ENCODE measurements around the gene SEPTIN3. TPM values are rescaled to one million over a fixed set of nuclear protein-coding genes. Genes with fewer than 3 reads are reported as not detected.
A peak's percentile ranks its signal among the peaks of the same experiment; 100 is the strongest.

SEPTIN3 gene
- total RNA-seq, 1 experiment from 2014 or later: 1.5 TPM

DNA sequence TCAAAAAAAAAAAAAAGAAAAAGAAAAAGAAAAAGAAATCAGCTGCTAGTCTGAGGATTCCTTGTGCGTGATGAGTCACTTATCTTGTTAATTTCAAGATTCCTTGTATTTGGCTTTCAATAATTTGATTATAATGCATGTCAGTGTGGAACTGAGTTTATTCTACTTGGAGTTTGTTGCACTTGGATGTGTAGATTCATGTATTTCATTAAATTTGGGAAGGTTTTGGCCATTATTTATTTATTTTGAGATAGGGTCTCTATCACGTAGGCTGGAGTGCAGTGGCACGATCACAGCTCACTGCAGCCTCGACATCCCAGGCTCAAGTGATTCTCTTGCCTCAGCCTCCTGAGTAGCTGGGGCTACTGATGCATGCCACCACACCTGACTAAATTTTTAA lies 44.1 kb downstream of the SEPTIN3 start:
- Histone ChIP-seq H3K27me3 (ENCODE audit: insufficient read depth, low read depth) (no peaks in the 10 kb centered on the region), H3F3A (ENCODE audit: insufficient read depth, low read depth) (no peaks in the 10 kb centered on the region), H3K9me2 (ENCODE audit: insufficient read depth) (no peaks in the 10 kb centered on the region), H4K20me1 (ENCODE audit: insufficient read depth) (no peaks in the 10 kb centered on the region), H2AFZ (no peak overlapping the region), H3K4me2 (no peak overlapping the region), H3K36me3 (ENCODE audit: low read depth) (no peaks in the 10 kb centered on the region), H3K4me3 (no peak overlapping the region), H3K27ac (no peak overlapping the region), H3K9me3 (ENCODE audit: insufficient read depth, low read depth) (peaks cover 14% of the 10 kb centered on the region; the same call in 1 of the 2 replicates), H3K4me1 (replicated peaks; ENCODE audit: insufficient read depth) (peaks cover 4% of the 10 kb centered on the region; the same call in 1 of the 2 replicates), H3K79me2 (ENCODE audit: low read depth) (no peaks in the 10 kb centered on the region)
- TF ChIP-seq, protein P1, sequence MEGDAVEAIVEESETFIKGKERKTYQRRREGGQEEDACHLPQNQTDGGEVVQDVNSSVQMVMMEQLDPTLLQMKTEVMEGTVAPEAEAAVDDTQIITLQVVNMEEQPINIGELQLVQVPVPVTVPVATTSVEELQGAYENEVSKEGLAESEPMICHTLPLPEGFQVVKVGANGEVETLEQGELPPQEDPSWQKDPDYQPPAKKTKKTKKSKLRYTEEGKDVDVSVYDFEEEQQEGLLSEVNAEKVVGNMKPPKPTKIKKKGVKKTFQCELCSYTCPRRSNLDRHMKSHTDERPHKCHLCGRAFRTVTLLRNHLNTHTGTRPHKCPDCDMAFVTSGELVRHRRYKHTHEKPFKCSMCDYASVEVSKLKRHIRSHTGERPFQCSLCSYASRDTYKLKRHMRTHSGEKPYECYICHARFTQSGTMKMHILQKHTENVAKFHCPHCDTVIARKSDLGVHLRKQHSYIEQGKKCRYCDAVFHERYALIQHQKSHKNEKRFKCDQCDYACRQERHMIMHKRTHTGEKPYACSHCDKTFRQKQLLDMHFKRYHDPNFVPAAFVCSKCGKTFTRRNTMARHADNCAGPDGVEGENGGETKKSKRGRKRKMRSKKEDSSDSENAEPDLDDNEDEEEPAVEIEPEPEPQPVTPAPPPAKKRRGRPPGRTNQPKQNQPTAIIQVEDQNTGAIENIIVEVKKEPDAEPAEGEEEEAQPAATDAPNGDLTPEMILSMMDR (conservative IDR thresholded peaks at IDR 0.05): no peak
- TF ChIP-seq EZH2 (IDR thresholded peaks at IDR 0.05; ENCODE audit: low read depth): no peak
- no peak for DNase-seq
- POLR2A ChIA-PET (ENCODE audit: unreplicated experiment): no interaction called here
- intact Hi-C loops (cut with micrococcal nuclease; ENCODE audit: unreplicated experiment): no loop called here
- BruUV-seq (replicated peaks): no TSS peak
- CTCF ChIA-PET: interaction anchor here (0.6 kb wide), 1 partner anchor 270 kb away, joined by 3 read pairs; no protein-coding TSS in a partner anchor

DNA sequence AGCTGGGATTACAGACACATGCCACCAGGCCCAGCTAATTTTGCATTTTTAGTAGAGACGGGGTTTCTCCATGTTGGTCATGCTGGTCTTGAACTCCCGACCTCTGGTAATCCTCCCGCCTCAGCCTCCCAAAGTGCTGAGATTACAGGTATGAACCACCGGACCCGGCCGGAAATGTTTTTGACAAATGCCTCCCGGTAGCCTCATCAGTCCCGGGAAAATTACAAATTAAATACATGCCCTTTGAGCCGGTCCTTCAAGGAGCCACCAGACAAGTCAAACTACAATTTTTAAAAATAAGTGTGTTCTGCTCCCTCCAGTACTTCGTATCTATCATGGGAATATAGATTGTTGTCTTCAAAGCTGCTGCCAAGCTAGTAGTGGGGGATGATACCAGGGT lies 46.9 kb downstream of the SEPTIN3 start:
- Histone ChIP-seq H3K9me3 (ENCODE audit: insufficient read depth, low read depth) (peaks cover 2% of the 10 kb centered on the region; the same call in 1 of the 2 replicates), H2AFZ (0 out of 2 replicates have a peak overlapping the region, but pooled peaks have one; percentile 53), H3K9me2 (ENCODE audit: insufficient read depth) (no peaks in the 10 kb centered on the region), H3K4me1 (replicated peaks; ENCODE audit: insufficient read depth) (peaks cover 4% of the 10 kb centered on the region; the same call in 1 of the 2 replicates), H3F3A (ENCODE audit: insufficient read depth, low read depth) (no peaks in the 10 kb centered on the region), H3K27ac (no peak overlapping the region), H3K36me3 (ENCODE audit: low read depth) (no peaks in the 10 kb centered on the region), H3K79me2 (ENCODE audit: low read depth) (no peaks in the 10 kb centered on the region), H3K4me3 (no peak overlapping the region), H4K20me1 (ENCODE audit: insufficient read depth) (no peaks in the 10 kb centered on the region), H3K4me2 (no peak overlapping the region), H3K27me3 (ENCODE audit: insufficient read depth, low read depth) (no peaks in the 10 kb centered on the region)
- no TSS peak for BruUV-seq (replicated peaks)
- TF ChIP-seq EZH2 (IDR thresholded peaks at IDR 0.05; ENCODE audit: low read depth): no peak
- TF ChIP-seq, protein P1 (conservative IDR thresholded peaks at IDR 0.05): no peak
- DNase-seq: peak in 1 of 2 experiments; percentile 43
- intact Hi-C loops (cut with micrococcal nuclease; ENCODE audit: unreplicated experiment): no loop called here
- CTCF ChIA-PET: no interaction called here
- POLR2A ChIA-PET (ENCODE audit: unreplicated experiment): no interaction called here

DNA sequence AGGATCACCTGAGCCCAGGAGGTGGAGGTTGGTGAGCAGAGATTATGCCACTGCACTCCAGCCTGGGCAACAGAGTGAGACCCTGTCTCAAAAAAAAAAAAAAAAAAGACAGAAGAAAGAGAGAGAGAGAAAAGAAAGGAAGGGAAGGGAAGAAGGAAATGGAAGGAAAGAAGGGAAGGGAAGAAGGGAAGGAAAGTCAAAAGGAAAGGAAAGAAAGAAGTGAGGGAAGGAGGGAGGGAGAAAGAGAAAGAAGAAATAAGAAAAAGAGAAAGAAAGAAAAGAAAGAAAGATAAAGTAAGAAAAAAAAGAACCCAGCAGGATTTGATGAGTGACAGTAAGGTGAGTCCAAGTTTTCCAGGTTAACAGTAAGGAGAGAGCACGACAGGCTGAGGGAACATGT lies 49.0 kb downstream of the SEPTIN3 start:
- BruUV-seq (replicated peaks): no TSS peak
- TF ChIP-seq, protein P1 (conservative IDR thresholded peaks at IDR 0.05): no peak
- no peak for TF ChIP-seq EZH2 (IDR thresholded peaks at IDR 0.05; ENCODE audit: low read depth)
- H3K36me3 ChIP-seq (ENCODE audit: low read depth): no peaks in the 10 kb centered on the region
- H3K4me3 ChIP-seq: no peak overlapping the region
- H3K27ac ChIP-seq: no peak overlapping the region
- no peaks in the 10 kb centered on the region for H4K20me1 ChIP-seq (ENCODE audit: insufficient read depth)
- intact Hi-C loops (cut with micrococcal nuclease; ENCODE audit: unreplicated experiment): no loop called here
- POLR2A ChIA-PET (ENCODE audit: unreplicated experiment): no interaction called here
- H3K27me3 ChIP-seq (ENCODE audit: insufficient read depth, low read depth): no peaks in the 10 kb centered on the region
- CTCF ChIA-PET: no interaction called here
- no peaks in the 10 kb centered on the region for H3K79me2 ChIP-seq (ENCODE audit: low read depth)
- H3K9me2 ChIP-seq (ENCODE audit: insufficient read depth): no peaks in the 10 kb centered on the region
- DNase-seq: no peak
- H3K9me3 ChIP-seq (ENCODE audit: insufficient read depth, low read depth): no peaks in the 10 kb centered on the region
- peaks cover 5% of the 10 kb centered on the region; the same call in 1 of the 2 replicates for H3F3A ChIP-seq (ENCODE audit: insufficient read depth, low read depth)
- no peak overlapping the region for H3K4me2 ChIP-seq
- H2AFZ ChIP-seq: no peak overlapping the region
- H3K4me1 ChIP-seq (replicated peaks; ENCODE audit: insufficient read depth): peaks cover 24% of the 10 kb centered on the region

Other genes with a start within 250 kb of the SEPTIN3 start
- gene CCDC134, start 168.8 kb upstream of the SEPTIN3 start, total RNA-seq (2021): 29.0 and 33.3 TPM in 2 replicates
- gene SREBF2, start 136.3 kb upstream of the SEPTIN3 start, total RNA-seq (2021): 163 and 196 TPM in 2 replicates
- gene SHISA8, start 54.4 kb upstream of the SEPTIN3 start, total RNA-seq (2021): 2.3 and 4.3 TPM in 2 replicates
- 2.7 and 4.0 TPM in 2 replicates for gene TNFRSF13C, start 42.6 kb upstream of the SEPTIN3 start, total RNA-seq (2021)
- 42.0 and 53.8 TPM in 2 replicates for gene CENPM, start 22.3 kb upstream of the SEPTIN3 start, total RNA-seq (2021)
- gene WBP2NL, start 29.3 kb downstream of the SEPTIN3 start, total RNA-seq (2021): 7.1 and 12.2 TPM in 2 replicates
- gene NAGA, start 101.4 kb downstream of the SEPTIN3 start, total RNA-seq (2021): 13.8 and 15.9 TPM in 2 replicates
- 4.5 TPM in 2 replicates for gene PHETA2, start 104.8 kb downstream of the SEPTIN3 start, total RNA-seq (2021)
- 55.3 and 72.8 TPM in 2 replicates for gene SMDT1, start 110.3 kb downstream of the SEPTIN3 start, total RNA-seq (2021)
- 71.5 and 84.9 TPM in 2 replicates for gene NDUFA6, start 121.3 kb downstream of the SEPTIN3 start, total RNA-seq (2021)
- 6.7 TPM in 2 replicates for gene CYP2D6, start 161.4 kb downstream of the SEPTIN3 start, total RNA-seq (2021)